ENCODE measurements around the gene TMEM25. TPM values are rescaled to one million over a fixed set of nuclear protein-coding genes. Genes with fewer than 3 reads are reported as not detected.
"Not testable (repeated sequence)": the region's sequence is repeated elsewhere in the genome, so short reads cannot be mapped to it uniquely, and the experiment has no call there.

TMEM25 gene
- total RNA-seq, 4 donors from 2014 or later = 36.9 to 57.1 (median 51.8) TPM

DNA sequence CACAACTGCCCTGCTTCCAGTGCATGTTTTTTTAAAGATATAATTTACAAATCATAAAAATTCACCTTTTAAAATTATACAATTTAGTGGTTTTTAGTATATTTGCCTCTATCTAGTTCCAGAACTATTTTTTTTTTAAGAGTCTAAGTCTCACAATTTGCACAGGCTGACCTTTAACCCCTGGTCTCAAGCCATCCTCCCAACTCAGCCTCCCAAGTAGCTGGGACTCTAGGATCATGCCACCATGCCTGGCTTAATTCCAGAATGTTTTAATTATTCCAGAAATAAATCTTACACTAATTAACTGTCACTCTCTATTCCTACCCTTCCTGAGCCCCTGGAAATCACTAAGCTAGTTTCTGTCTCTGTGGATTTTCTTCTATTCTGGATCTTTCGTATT is 39.8 kb downstream of the TMEM25 start:
- H3K4me1 ChIP-seq = peaks cover 0 to 41% (median 22%) of the 10 kb centered on the region in 3 donors
- H3K27ac ChIP-seq = no peak overlapping the region
- no peak for ATAC-seq

DNA sequence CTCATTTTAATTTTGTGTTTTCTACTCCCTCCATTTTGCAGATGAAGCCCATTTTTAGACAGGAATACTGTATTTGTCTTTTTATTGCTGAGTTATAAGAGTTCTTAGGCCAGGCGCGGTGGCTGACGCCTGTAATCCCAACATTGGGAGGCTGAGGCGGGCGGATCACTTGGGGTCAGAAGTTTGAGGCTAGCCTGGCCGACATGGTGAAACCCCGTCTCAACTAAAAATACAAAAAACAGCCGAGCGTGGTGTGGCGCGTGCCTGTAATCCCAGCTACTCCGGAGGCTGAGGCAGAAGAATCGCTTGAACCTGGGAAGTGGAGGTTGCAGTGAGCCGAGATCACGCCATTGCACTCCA is 40.7 kb downstream of the TMEM25 start:
- ATAC-seq = peak; percentile 22
- H3K4me3 ChIP-seq = peak overlapping the region; percentile 85 to 98
- 3% methylated on average over 9 of the region's 15 CpGs; no CpG with 5 or more reads in 1 of the 2 donors for WGBS, 2 donors (ENCODE audit: low coverage in 1 of 2)
- H3K4me1 ChIP-seq = peaks cover 0 to 46% (median 24%) of the 10 kb centered on the region in 3 donors
- not testable (repeated sequence) for H3K9me3 ChIP-seq, H3K36me3 ChIP-seq, H3K27me3 ChIP-seq
- H3K27ac ChIP-seq = peak overlapping the region; percentile 97 to 99 (median 98)

More for the DNA sequence above, 39.8 kb downstream of the TMEM25 start:
- H3K9me3 ChIP-seq = no peaks in the 10 kb centered on the region
- WGBS, 2 donors (ENCODE audit: low coverage in 1 of 2) = 93 to 100% methylated on average over 1 of the region's 1 CpG
- H3K27me3 ChIP-seq = no peaks in the 10 kb centered on the region
- H3K4me3 ChIP-seq = no peak overlapping the region
- TF ChIP-seq EP300 (IDR thresholded peaks at IDR 0.05) (no peak), POLR2A (IDR thresholded peaks at IDR 0.05) (no peak), POLR2AphosphoS5 (IDR thresholded peaks at IDR 0.05) (no peak)
- TF ChIP-seq, protein P1, sequence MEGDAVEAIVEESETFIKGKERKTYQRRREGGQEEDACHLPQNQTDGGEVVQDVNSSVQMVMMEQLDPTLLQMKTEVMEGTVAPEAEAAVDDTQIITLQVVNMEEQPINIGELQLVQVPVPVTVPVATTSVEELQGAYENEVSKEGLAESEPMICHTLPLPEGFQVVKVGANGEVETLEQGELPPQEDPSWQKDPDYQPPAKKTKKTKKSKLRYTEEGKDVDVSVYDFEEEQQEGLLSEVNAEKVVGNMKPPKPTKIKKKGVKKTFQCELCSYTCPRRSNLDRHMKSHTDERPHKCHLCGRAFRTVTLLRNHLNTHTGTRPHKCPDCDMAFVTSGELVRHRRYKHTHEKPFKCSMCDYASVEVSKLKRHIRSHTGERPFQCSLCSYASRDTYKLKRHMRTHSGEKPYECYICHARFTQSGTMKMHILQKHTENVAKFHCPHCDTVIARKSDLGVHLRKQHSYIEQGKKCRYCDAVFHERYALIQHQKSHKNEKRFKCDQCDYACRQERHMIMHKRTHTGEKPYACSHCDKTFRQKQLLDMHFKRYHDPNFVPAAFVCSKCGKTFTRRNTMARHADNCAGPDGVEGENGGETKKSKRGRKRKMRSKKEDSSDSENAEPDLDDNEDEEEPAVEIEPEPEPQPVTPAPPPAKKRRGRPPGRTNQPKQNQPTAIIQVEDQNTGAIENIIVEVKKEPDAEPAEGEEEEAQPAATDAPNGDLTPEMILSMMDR (IDR thresholded peaks at IDR 0.05) = no peak
- no peaks in the 10 kb centered on the region for H3K36me3 ChIP-seq

GRCh38 chr11:118572061-118572980 is 41.3 kb downstream of the TMEM25 start, which contains the start of gene ARCN1:
Gene ARCN1 (plus strand): TSS chr11:118572409. CDS start chr11:118572548, 139 bp downstream.
- Histone ChIP-seq H3K27ac (peak within 1 kb of the TSS; percentile 97 to 99 (median 98)), H3K27me3 (no peaks in the 10 kb centered on the region), H3K4me1 (peaks cover 0 to 52% (median 26%) of the 10 kb centered on the region in 3 donors), H3K4me3 (peak within 1 kb of the TSS; percentile 85 to 98), H3K36me3 (no peaks in the 10 kb centered on the region), H3K9me3 (no peaks in the 10 kb centered on the region)
- WGBS, 2 donors (ENCODE audit: low coverage in 1 of 2) = 0% methylated on average over 4 to 12 of the region's 55 CpGs
- ATAC-seq = peak; percentile 86
- TF ChIP-seq POLR2A (IDR thresholded peaks at IDR 0.05) = peak in 1 of 2 donors; percentile 39
- peak; percentile 72 for TF ChIP-seq POLR2AphosphoS5 (IDR thresholded peaks at IDR 0.05)
- no peak for TF ChIP-seq EP300 (IDR thresholded peaks at IDR 0.05)

- WGBS, 2 donors (ENCODE audit: low coverage in 1 of 2) = 3 to 5% methylated on average over 8 to 9 of the region's 10 CpGs
- Histone ChIP-seq H3K36me3 (no peaks in the 10 kb centered on the region), H3K9me3 (no peaks in the 10 kb centered on the region), H3K27ac (peak overlapping the region; percentile 97 to 99 (median 98)), H3K4me1 (peaks cover 0 to 60% (median 26%) of the 10 kb centered on the region in 3 donors), H3K4me3 (peak overlapping the region; percentile 85 to 98), H3K27me3 (no peaks in the 10 kb centered on the region)
- TF ChIP-seq, protein P1 (IDR thresholded peaks at IDR 0.05) = no peak
- no peak for ATAC-seq
Measured at GRCh38 chr11:118572981-118573550, 42.1 kb downstream of the TMEM25 start.

DNA sequence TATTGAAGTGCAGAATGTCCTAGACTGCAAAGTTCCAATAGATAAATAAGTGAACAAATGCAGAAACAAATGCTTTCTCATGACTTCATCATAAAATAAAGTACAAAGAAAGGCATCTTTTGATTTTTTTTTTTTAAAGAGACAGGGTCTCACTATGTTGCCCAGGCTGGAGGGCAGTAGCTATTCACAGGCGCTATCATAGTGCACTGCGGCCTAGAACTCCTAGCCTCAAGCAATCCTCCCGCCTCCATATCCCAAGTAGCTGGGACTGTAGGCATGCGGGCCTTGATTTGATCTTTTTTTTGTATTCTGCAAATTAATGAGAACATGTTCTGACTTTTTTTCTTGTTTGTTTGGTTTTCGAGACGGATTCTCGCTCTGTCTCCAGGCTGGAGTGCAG is 43.6 kb downstream of the TMEM25 start:
- ATAC-seq = no peak
- peak overlapping the region in 1 of 2 donors; percentile 11 for H3K4me3 ChIP-seq
- no peaks in the 10 kb centered on the region for H3K36me3 ChIP-seq
- H3K27me3 ChIP-seq = no peaks in the 10 kb centered on the region
- no peaks in the 10 kb centered on the region for H3K9me3 ChIP-seq
- H3K27ac ChIP-seq = no peak overlapping the region
- WGBS, 2 donors (ENCODE audit: low coverage in 1 of 2) = 71 to 81% methylated on average over 4 to 7 of the region's 7 CpGs
- TF ChIP-seq, protein P1 (IDR thresholded peaks at IDR 0.05) = no peak
- peaks cover 0 to 75% (median 26%) of the 10 kb centered on the region in 3 donors for H3K4me1 ChIP-seq

DNA sequence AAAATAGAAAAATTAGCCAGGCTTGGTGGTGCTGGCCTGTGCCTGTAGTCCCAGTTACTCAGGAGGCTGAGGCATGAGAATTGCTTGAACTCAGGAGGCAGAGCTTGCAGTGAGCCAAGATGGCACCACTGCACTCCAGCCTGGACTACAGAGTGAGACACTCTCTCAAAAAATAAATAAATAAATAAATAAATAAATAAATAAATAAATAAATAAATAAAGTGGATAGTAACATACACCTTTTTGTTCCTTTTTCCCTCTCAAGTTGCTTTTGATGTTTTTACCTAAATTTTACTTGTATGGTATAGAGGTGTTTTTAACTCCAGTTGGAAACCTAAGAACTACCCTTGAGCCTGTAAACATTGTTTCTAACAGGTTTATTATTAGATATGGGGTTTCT is 47.0 kb downstream of the TMEM25 start:
- H3K36me3 ChIP-seq = peaks cover 0 to 20% of the 10 kb centered on the region in 2 donors
- not testable (repeated sequence) for H3K27ac ChIP-seq, ATAC-seq, H3K9me3 ChIP-seq, H3K4me3 ChIP-seq, H3K27me3 ChIP-seq
- peaks cover 0 to 87% (median 20%) of the 10 kb centered on the region in 3 donors for H3K4me1 ChIP-seq
